ENCODE results near the gene NGFR.
"Not testable (repeated sequence)": the region's sequence is repeated elsewhere in the genome, so short reads cannot be mapped to it uniquely, and the experiment has no call there.

NGFR gene

DNA sequence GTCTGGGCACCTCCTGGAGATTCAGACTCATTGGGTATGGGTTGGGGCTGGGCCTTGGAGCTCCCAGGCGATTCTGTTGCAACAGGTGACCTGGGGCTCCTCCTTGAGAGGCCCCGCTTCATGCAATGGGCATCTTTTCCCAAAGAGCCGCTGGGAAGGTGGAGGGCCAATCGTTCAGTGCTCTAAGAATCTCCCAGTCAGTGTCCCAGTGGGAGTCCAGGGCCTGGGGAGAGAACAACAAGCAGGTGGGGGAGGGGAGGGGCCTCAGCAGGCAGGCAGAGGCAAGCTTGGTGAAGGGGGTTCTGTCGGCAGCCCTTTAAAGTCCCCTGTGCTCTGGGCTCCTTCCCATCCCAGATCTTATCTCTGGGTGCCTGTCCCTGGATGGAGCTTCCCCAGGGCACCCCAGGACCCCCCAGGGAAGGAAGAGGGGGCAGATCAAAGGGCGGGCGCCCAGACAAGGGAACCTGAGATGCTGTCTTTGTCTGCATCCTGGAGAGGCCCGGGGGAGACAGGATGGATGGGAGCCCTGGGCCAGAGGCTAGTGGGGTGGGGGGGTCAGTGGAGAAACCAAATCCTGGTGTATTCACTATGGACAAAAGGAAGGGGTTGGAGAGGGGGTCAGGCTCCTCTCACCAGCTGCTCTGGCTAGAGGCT is 50.0 kb downstream of the NGFR start:
- no peak for DNase-seq (ENCODE audit: extremely low read depth in 1 of 2, low read depth in 1 of 2)

DNA sequence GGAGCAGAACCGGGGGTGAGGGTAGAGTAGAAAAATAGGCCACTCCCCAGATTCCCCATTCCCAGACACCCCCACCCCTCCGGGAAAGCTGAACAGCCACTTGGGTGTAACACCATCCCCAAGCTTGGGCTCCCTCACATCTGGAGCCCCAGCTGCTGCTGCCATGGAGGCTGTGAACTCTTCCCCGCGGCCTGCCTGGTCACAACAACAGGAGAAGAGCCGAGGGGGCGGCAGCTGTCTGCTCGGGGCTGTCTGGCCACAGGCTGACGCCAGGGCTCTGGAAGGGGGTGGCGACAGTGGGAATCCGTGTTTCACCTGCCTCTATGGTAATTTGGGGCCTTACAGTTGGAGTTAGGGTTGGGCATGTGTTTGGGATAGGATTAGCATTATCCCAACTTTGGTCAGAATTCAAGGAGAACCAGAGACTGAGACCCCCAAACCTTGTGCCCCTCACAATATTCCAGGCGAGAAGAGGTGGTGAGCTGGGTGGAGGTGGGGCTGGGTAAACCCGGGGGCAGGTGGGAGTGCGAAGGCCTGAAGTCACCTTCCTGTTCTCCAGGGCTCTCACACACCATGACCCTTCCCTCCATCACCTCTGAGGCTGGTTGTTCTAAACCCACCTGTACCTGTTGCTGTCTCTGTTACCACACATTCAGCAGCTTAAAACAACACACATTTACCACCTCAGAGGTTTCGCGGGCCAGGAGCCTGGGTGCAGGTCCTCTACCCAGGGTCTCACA is 50.9 kb downstream of the NGFR start:
- no peak for DNase-seq (ENCODE audit: extremely low read depth in 1 of 2, low read depth in 1 of 2)

DNA sequence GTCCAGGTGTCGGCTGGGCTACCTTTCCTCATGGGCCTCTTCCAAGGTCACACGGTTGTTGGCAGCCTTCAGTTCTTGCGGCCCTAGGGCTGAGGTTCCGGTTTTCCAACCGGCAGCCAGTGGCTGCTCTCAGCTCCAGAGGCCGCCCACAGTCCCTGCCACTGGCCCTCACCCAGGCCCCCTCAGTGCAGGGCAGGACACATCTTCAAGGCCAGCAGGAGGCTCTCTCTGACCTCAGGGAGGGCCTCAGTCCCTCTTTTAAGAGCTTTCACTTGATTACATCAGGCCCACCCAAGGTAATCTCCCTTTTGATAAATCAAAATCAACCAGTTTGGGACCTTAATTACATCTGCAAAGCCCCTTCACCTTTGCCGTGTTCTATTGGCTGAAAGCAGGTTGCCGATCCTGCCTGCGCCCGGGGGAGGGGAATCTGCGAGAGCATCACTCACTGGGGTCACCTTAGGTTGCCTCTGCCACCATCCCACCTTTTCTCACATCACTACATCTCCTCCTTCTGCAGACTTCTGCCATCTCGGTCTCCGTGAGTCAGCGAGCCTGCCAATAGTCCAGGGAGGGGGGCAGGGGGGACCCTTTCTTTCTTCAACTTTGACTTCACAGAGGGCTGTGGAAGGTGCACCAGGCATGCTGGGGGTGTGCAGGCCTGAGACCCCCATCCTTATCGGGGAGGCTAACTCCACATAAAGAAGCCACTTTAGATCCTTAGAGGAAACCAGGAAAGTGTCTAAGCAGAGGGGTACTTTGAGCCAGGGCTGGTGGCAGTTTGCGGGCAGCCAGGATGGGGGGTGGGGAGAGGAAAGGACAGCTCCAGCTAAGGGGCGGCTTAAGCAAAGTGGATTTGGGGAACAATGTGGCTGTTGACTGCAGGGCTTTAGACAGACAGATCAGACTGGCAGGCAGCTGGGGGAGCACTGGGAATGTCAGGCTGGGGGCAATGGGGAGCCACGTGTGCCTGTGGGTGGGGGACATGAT is 51.7 kb downstream of the NGFR start:
- DNase-seq (ENCODE audit: extremely low read depth in 1 of 2, low read depth in 1 of 2), result no peak

DNA sequence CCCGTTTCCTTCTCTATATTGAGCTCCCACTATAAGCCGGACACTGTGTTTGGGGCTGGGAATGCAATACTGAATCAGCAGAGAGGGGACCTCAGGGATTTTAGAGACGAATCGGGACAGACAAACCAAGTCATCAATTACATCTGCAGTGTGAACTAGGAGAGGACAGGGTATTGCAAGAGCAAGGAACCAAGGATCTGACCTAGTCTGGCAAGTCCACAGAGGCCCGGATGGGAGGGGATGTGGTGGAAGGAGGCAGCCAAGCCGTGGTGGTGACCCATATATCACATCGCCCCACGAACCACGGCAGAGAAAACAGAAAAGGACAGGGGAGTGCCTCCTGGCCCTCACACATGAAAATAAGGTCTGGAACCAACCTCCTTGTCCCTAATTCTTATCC is 52.5 kb downstream of the NGFR start:
- no peak for DNase-seq (ENCODE audit: extremely low read depth in 1 of 2, low read depth in 1 of 2)

DNA sequence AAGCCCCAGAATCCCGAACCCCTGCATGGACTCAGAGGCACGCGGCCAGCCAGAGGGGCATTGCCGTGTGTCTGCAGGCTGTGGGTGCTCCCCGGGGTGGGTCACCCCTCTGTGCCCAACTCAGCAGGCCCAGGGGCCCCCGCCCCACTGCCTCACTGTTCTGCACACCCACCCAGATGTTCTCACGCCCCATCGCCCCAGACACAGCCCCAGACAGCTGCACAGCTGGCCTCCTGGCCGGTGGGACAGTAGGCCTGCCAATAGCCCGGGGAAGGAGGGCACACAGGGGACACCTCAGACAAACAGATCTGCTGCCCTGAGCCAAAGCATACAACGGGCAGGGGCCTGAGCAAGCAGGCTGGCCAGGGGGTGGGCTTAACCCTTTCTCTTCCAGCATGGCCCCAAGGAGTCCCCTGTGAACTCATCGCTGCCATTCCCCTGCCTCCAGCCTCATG is 53.0 kb downstream of the NGFR start:
- no peak for DNase-seq (ENCODE audit: extremely low read depth in 1 of 2, low read depth in 1 of 2)

DNA sequence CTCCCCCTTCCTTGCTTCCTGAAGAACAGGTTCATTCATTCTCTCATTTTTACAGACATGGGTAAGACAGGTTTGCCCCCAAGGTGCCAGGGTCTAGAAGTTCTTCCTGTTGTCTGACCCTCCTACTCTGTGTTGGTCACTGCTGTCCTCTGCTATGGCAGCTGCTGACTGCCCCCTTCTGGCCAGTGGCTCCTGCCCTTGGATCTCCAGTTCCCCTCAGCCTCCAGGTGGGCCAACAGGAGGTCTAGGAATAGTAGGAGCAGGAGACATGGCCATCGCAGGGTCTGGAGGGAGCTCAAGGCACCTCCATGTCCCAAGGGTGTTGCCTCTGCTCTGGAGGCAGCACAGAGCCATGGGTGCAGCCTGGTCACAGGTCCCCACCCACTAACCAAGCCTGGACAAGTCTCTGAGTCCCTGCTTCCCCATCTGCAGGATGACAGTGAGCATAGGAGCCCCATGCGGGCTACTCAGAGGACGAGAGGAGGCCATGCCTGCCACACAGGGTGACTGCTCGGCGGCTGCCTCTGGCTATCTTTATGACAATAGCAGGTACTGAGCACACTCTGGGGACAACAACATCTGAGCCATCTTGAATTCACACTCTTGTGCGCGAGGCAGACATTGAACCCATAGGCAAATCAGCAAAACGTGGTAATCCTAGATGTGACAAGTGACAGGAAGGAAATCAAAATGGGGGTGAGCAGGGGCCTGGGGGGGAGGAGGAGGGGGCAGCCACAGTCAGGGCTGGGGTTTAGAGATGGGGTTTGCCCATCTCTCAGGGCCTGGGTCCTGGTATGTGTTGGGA is 53.6 kb downstream of the NGFR start:
- no peak for DNase-seq (ENCODE audit: extremely low read depth in 1 of 2, low read depth in 1 of 2)

DNA sequence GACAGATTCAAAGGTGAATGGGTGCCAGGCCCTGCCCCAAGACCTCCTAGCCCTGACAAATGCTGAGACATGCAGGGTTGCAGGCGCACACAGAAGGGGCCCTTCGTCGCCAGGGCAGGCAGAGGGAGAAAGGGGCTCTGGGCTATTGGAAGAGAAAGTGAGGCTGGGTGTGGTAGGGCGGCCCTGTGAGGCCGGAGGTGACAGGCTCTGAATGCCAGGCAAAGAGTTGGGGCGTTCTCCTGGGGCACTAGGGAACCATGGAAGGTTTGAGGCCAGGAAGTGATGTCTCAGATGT is 54.2 kb downstream of the NGFR start:
- DNase-seq (ENCODE audit: extremely low read depth in 1 of 2, low read depth in 1 of 2), result no peak

DNA sequence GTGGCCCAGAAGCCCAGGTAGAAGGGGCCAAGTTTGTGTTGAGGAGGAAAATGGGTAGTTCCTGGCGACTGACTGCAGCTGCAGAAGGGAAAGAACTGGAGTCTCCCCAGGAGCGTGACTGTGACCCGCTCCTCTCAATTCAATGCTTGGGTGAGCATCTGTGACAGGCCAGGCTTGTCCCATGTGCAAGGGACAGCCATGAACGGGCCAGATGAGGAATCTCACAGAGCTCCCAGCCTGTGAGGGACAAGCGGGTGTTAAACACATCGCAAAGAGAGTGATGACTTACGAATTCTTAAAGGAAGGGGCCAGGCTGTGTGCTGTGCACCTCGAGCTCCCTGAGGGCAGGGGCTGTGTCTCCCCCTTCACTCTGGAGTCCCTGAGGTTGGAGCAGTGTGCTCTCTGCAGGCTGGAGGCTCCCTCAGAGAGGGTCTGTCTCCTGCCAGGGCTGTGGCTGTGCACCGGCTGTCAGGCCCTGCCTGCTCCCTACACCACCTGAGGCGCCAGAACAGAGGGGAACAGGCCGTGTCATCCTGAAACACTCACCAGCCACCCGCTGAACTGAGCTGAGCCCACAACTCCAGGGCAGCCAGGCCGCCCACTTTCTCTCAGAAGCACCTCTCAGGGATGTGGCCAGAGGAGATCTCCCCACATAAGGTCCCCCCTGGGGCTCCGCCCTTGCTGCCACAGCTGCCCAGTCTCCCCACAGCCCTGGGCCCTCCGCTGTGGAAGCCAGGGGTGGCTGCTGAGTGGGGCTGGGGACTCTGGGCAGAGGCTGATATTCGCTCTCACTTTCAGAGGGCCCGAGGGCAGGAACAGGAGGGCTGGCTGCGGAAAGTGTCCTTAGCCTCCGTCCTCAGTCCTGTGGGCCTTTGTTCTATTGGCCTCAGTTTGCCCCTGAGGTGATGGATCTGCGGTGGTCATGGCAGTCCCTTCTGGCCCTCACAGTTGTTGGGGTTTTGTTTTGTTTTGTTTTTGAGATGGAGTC is 54.9 kb downstream of the NGFR start:
- DNase-seq (ENCODE audit: extremely low read depth in 1 of 2, low read depth in 1 of 2), result no peak

DNA sequence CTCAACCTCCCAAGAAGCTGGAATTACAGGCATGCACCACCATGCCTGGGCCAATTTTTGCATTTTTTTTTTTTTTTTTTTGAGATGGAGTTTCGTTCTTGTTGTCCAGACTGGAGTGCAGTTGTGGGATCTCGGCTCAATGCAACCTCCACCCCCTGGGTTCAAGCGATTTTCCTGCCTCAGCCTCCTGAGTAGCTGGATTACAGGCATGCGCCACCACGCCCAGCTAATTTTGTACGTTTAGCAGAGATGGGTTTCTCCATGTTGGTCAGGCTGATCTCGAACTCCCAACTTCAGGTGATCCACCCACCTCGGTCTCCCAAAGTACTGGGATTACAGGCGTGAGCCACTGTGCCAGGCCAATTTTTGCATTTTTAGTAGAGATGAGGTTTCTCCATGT is 55.7 kb downstream of the NGFR start:
- not testable (repeated sequence) for DNase-seq (ENCODE audit: extremely low read depth in 1 of 2, low read depth in 1 of 2)

DNA sequence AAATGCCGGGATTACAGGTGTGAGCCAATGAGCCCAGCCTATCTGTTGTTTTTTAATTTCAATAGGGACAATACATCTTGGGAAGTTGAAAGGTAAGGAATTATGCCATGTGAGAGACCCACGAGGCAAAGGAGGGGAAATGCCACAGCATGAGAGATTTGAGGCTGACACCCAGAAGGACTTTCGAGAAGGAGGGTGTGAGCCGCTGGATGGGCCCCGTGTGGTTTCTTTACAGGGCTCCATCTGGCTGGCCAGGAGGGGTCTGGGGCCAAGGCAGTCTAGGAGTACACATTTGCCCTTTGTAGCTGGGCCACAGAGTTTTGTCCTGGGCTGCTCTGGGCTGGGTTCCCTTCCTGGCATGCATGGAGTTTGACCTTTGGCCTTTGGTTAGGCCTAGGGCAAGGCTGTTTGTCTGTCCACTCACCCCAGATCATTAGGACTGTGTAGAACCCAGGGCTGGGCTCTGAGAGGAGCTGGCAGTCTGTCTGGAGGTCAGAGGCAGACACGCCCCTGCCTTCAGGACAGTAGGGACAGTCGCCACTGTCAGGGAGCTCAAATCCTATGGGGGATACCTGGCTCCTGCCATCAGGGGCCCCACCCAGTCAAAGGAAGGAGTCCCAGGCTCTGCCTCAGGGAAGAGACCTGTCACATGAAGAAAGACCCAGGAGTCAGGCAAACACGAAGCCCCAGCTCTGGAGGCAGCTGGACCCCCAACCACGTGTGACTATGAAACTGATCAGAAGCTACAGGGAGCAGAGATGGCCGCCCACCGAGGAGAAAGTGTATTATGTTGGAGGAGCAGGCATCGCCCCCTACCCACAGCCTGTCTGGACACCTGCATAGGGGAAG is 56.4 kb downstream of the NGFR start:
- no peak for DNase-seq (ENCODE audit: extremely low read depth in 1 of 2, low read depth in 1 of 2)

DNA sequence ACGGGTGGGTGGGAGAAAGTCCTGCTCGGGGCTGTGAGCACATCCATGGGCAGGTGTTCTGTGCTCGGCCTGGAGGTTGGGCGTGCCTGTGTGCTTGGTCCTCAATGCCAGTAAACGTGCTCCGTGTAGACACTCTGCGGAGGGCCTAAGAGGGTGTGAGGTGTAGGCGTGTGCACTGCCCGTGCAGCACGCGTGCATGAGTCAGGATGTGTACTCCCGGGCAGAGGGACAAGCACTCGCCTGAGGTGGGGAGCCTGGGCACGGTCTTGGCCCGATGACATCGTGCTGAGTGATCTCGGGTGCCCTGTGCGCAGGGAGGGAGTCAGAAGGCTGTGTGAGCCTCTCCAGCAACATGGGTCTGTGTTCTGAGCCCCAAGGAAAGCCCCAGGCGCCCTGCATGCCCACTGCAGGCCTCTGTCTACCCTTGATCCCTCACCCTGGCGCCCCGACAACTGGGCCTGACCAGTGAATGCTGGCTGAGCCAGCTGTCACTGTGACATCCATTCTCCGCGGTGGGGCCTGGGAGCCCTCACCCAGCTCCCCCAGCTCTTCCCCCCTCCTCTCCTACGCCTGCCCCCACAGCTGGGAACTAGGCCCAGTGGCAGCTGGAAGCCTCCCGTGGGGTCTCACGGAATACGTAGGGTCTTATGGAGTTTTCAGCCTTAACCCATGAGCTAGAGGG is 57.1 kb downstream of the NGFR start:
- no peak for DNase-seq (ENCODE audit: extremely low read depth in 1 of 2, low read depth in 1 of 2)

DNA sequence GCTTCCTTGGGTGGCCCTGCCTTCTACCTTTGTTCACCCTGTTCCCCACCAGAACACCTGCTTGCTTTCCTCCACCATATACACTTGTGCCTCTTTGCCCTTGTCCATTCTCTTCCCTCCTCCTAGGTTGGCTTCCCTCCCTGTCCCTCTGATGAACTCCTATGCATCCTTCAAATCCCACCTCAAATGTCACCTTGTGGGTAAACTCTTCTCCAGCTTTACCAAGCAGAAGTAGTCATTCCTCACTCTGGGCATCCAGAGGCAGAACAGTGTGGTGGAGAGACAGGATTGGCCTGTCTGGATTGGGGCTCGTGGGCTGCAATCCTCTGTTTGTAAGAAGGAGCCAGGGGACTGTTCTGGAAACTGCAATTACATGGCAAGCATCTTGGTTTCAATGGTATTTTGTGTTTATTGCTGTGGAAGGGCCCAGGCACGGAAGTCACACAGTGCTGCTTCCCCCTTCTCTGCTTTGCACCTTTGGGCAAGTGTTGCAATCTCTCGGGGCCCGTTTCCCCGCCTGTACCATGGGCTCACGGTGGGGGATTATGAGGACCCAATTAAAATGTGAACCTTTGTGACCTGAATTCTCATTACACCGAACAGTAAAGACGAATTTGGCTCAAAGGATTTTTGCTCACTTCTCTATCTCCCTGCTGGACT is 58.7 kb downstream of the NGFR start:
- no peak for DNase-seq (ENCODE audit: extremely low read depth in 1 of 2, low read depth in 1 of 2)

DNA sequence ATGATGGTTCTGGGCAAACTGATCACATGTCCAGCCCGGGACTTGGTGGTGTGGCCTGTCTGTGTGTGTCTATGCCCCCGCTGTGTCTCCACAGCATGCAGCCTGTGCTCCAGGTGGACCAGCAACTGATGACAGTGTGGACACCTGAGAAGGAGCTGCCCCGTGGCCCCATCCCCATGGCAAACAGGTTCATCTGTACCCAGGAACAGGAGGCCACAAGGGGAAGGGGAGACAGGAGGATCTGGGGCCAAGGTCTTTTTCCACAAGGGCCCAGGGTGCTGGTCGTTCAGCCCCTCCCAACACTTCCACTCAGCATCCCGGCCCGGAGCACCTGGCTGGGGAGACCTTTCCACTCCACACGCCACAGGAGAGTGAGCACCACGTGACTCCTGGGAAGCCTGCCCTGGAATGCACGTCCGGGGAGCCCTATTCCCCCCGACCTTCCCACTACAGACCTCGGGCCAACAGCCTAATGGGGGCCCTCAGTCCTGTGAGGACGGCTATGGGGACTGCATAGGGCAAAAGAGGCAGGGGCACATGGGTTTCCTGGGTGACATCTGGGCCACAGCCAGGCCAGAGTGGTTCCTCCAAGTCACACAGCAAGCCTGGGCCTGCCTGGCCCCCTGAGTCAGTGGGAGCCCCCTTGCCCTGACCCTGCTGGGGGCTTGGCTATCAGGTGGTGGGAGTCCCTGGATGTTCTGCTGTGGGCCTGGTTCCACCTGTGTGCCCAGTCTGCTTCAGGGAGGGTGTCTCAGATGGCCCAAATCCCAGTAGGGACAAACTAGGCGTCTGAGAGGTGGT is 59.8 kb downstream of the NGFR start:
- no peak for DNase-seq (ENCODE audit: extremely low read depth in 1 of 2, low read depth in 1 of 2)

DNA sequence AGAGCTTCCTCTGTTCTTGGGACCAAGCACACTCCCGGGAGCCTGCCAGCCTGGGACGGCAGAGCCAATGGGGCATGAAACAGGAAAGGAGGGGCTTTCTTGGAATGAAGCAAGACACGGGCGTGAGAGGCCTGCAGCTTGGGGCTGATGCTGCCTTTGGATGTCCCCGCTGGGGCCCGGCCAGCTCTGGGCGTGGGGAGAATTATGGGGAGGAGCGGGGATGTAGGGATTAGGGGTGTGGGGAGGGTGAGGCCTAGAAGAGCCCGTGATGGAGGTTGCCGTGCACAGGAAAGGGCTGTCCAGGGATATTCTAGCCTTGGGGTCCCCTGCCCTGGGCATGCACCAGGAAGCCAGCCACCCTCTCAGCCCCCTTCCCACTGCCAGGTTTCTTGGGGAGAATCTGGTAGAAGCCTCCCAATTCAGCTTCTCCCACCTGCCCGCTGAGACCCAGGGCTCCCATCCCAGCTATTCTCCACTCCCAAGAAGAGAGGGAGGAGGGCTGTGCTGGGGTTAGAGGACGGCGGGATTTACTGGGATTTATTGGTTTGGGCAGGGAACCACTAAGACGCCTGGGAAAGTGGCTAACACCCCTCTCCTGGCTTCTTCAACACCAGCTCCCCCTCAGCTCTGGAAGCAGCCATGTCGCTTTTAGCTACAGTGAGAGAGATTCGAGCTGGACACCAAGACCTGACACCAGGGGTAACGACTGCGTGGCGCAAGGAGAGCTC is 60.6 kb downstream of the NGFR start:
- no peak for DNase-seq (ENCODE audit: extremely low read depth in 1 of 2, low read depth in 1 of 2)

DNA sequence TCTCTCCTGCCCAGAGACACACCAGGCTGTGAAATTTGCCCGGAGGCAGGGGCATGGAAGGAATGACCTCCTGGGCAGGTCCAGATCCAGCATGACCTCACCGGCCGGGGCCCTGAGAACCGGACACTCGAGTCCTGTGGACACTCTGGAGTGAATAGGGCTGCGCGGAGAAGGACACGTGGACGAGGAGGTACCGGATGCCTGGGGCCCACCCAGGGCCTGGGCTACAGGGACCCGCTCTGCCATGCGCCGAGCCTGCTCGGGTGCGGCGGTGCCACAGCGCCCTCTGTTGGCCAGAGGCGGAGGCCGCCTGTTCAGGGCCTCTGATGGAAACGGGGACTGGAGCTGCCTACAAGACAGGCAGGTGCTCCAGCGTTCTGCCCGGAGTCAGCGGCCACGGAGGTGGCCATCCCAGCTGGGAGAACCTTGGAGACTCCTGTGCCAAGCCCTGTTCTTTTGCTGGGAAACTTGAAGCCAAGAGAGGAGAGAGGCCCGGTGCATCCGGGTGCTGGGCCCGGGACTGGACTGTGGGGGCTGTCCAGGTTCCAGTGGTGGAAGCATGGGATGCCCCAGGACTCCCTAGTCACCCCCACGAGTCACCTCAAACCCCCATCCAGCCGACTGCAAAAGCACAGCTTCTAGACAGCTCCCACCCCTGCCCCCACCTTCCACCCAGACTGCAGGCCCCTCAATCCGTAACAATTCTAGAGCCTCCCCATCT is 61.3 kb downstream of the NGFR start:
- DNase-seq (ENCODE audit: extremely low read depth in 1 of 2, low read depth in 1 of 2), result peak; percentile 39 to 78
